ENCODE data around the gene BRD3. TPM values are rescaled to one million over a fixed set of nuclear protein-coding genes. Genes with fewer than 3 reads are reported as not detected.

The BRD3 gene
- total RNA-seq, 1 experiment from 2014 or later, result 47.3 TPM

- ChIA-PET CTCF (no interaction called here), POLR2A (ENCODE audit: unreplicated experiment) (interaction anchor here (0.9 kb wide), 1 partner anchor 580 kb away, joined by 4 read pairs; no protein-coding TSS in a partner anchor)
- no peak overlapping the region for H3K4me2 ChIP-seq
These were observed 28.2 kb downstream of the BRD3 start for GRCh38 chr9:134039386-134040175.

GRCh38 chr9:134037641-134038040, 30.2 kb downstream of the BRD3 start:
- Histone ChIP-seq H3K36me3 (ENCODE audit: low read depth) (peaks cover 7% of the 10 kb centered on the region; the same call in 1 of the 2 replicates), H3K9me3 (ENCODE audit: insufficient read depth, low read depth) (no peaks in the 10 kb centered on the region), H3K4me1 (replicated peaks; ENCODE audit: insufficient read depth) (no peaks in the 10 kb centered on the region), H3K4me3 (no peak overlapping the region), H3K27ac (no peak overlapping the region), H3K4me2 (no peak overlapping the region), H3K9me2 (ENCODE audit: insufficient read depth) (no peaks in the 10 kb centered on the region), H3K79me2 (ENCODE audit: low read depth) (no peaks in the 10 kb centered on the region), H3F3A (ENCODE audit: insufficient read depth, low read depth) (no peaks in the 10 kb centered on the region), H4K20me1 (ENCODE audit: insufficient read depth) (peaks cover 5% of the 10 kb centered on the region; the same call in 1 of the 2 replicates), H3K27me3 (ENCODE audit: insufficient read depth, low read depth) (no peaks in the 10 kb centered on the region), H2AFZ (no peak overlapping the region)
- DNase-seq, result no peak
- TF ChIP-seq EZH2 (IDR thresholded peaks at IDR 0.05; ENCODE audit: low read depth) (no peak), CTCF (conservative IDR thresholded peaks at IDR 0.05) (no peak)
- BruUV-seq (replicated peaks), result no TSS peak
- ChIA-PET POLR2A (ENCODE audit: unreplicated experiment) (no interaction called here), CTCF (no interaction called here)
- intact Hi-C loops (cut with micrococcal nuclease; ENCODE audit: unreplicated experiment), result no loop called here

More at GRCh38 chr9:134039386-134040175, 28.2 kb downstream of the BRD3 start:
- H3K4me3 ChIP-seq, result no peak overlapping the region
- peaks cover 7% of the 10 kb centered on the region for H4K20me1 ChIP-seq (ENCODE audit: insufficient read depth)
- no TSS peak for BruUV-seq (replicated peaks)
- H3K27ac ChIP-seq, result no peak overlapping the region
- DNase-seq, result no peak
- no peak overlapping the region for H2AFZ ChIP-seq
- H3K36me3 ChIP-seq (ENCODE audit: low read depth), result peaks cover 3% of the 10 kb centered on the region; the same call in 1 of the 2 replicates
- TF ChIP-seq CTCF (conservative IDR thresholded peaks at IDR 0.05) (no peak), EZH2 (IDR thresholded peaks at IDR 0.05; ENCODE audit: low read depth) (no peak)
- no peaks in the 10 kb centered on the region for H3K9me3 ChIP-seq (ENCODE audit: insufficient read depth, low read depth)
- no peaks in the 10 kb centered on the region for H3K9me2 ChIP-seq (ENCODE audit: insufficient read depth)
- no peaks in the 10 kb centered on the region for H3F3A ChIP-seq (ENCODE audit: insufficient read depth, low read depth)
- no peaks in the 10 kb centered on the region for H3K4me1 ChIP-seq (replicated peaks; ENCODE audit: insufficient read depth)
- intact Hi-C loops (cut with micrococcal nuclease; ENCODE audit: unreplicated experiment), result no loop called here
- H3K27me3 ChIP-seq (ENCODE audit: insufficient read depth, low read depth), result no peaks in the 10 kb centered on the region
- no peaks in the 10 kb centered on the region for H3K79me2 ChIP-seq (ENCODE audit: low read depth)

DNA sequence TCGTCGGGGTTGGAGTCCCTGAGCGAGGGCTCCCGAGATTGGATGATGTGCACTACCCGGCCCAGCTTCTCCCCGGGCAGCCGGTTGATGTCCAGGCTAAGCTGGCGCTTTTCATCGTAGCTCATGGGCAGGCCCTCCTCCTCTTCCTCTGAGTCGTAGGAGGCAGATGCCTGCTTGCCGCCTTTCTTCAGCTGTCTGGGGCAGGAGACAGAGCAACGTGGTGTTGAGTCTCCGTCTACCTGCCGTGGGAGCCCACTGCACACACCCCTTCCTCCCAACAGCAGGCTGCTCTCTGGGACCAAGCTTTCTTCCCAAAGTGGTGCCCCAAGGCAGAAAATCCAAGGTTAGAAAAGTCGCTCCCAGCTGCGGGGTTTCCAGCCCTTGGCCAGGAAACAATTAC, 31.7 kb downstream of the BRD3 start:
- H3K4me2 ChIP-seq, result no peak overlapping the region
- no peak overlapping the region for H3K27ac ChIP-seq
- DNase-seq, result no peak
- no peaks in the 10 kb centered on the region for H3K79me2 ChIP-seq (ENCODE audit: low read depth)
- H3K36me3 ChIP-seq (ENCODE audit: low read depth), result peaks cover 7% of the 10 kb centered on the region; the same call in 1 of the 2 replicates
- H3F3A ChIP-seq (ENCODE audit: insufficient read depth, low read depth), result no peaks in the 10 kb centered on the region
- ChIA-PET POLR2A (ENCODE audit: unreplicated experiment) (no interaction called here), CTCF (no interaction called here)
- no peaks in the 10 kb centered on the region for H3K4me1 ChIP-seq (replicated peaks; ENCODE audit: insufficient read depth)
- no peaks in the 10 kb centered on the region for H3K9me3 ChIP-seq (ENCODE audit: insufficient read depth, low read depth)
- H4K20me1 ChIP-seq (ENCODE audit: insufficient read depth), result peaks cover 5% of the 10 kb centered on the region; the same call in 1 of the 2 replicates
- no peaks in the 10 kb centered on the region for H3K27me3 ChIP-seq (ENCODE audit: insufficient read depth, low read depth)
- TF ChIP-seq CTCF (conservative IDR thresholded peaks at IDR 0.05), result no peak
- no peak for TF ChIP-seq EZH2 (IDR thresholded peaks at IDR 0.05; ENCODE audit: low read depth)
- intact Hi-C loops (cut with micrococcal nuclease; ENCODE audit: unreplicated experiment), result no loop called here
- no peak overlapping the region for H2AFZ ChIP-seq
- H3K9me2 ChIP-seq (ENCODE audit: insufficient read depth), result no peaks in the 10 kb centered on the region
- BruUV-seq (replicated peaks), result no TSS peak
- H3K4me3 ChIP-seq, result no peak overlapping the region
